HG03060 (cell line): ENCODE measurements around the gene ADCY3.
A peak's percentile ranks its signal among the peaks of the same experiment; 100 is the strongest.

Experiments used
- ATAC-seq: cut with Tn5 transposase; IDR thresholded peaks from one replicate; pipeline ENCODE4 v1.9.1; 2021; ENCODE audit warnings: low read depth, moderate number of reproducible peaks; ENCODE audit not compliant: unreplicated experiment

The ADCY3 gene

GRCh38 chr2:24787532-24787931 lies 132.5 kb downstream of the ADCY3 start:
- ATAC-seq, result no peak

- ATAC-seq, result peak; percentile 69
Observed at GRCh38 chr2:24785671-24786321, 134.2 kb downstream of the ADCY3 start.

GRCh38 chr2:24783641-24784040 lies 136.4 kb downstream of the ADCY3 start:
- ATAC-seq, result no peak

GRCh38 chr2:24779116-24779515 lies 140.9 kb downstream of the ADCY3 start:
- ATAC-seq, result no peak

GRCh38 chr2:24774373-24774772 lies 145.7 kb downstream of the ADCY3 start:
- ATAC-seq, result no peak

- no peak for ATAC-seq
Observed at GRCh38 chr2:24771764-24772586, 148.1 kb downstream of the ADCY3 start.

- ATAC-seq, result no peak
Observed at GRCh38 chr2:24771061-24771460, 149.0 kb downstream of the ADCY3 start.
